Lower leg skin (tissue), 4 donors: Measurements from ENCODE around the gene INS. TPM values are rescaled to one million over a fixed set of nuclear protein-coding genes. Genes with fewer than 3 reads are reported as not detected.

Experiments used
- DNase-seq, 2 donors: peaks; one replicate each; pipeline ENCODE4 v3.0.0-alpha.2; 2019; ENCODE audit warnings: low spot score in 2 of 2
- H3K4me3 ChIP-seq: fragments of 200-600 bp; sonication (generic); 2 replicates; pipeline ENCODE4 v1.5.1; 2017; ENCODE audit warnings: mild to moderate bottlenecking, low read depth; ENCODE audit not compliant: poor library complexity, severe bottlenecking
- POLR2A ChIP-seq, 2 donors: fragments of 450-650 bp; IDR thresholded peaks; one replicate each; pipeline ENCODE4 v1.6.1; 2016 to 2017; ENCODE audit warnings: antibody characterized with exemption in 2 of 2, mild to moderate bottlenecking in 1 of 2, moderate library complexity in 1 of 2
- WGBS, 2 donors: methylation state at CpG; one replicate each; pipeline ENCODE4 v1.1.5; 2018; 5-methylcytosine and 5-hydroxymethylcytosine counted together
- intact Hi-C: fragments of 100-400 bp; cut with DNase I; formaldehyde crosslinking; loops from one replicate; pipeline ENCODE4 v1.15.0; 2023; ENCODE audit warnings: low total_unique reads
- total RNA-seq, 4 donors: library from RNA; depleted of rRNA; stranded (reverse); fragments of >200 nt; gene quantifications; one replicate each; pipeline ENCODE4 v1.1.0, GENCODE V29; 2016
- TF ChIP-seq, protein P1 (sequence below), 3 donors: fragments of 450-650 bp; IDR thresholded peaks; one replicate each; pipeline ENCODE4 v1.5.1; 2016; ENCODE audit warnings: antibody characterized with exemption in 3 of 3, mild to moderate bottlenecking in 3 of 3, moderate library complexity in 2 of 3

Gene INS
- total RNA-seq, 4 donors from 2014 or later: not detected

DNA sequence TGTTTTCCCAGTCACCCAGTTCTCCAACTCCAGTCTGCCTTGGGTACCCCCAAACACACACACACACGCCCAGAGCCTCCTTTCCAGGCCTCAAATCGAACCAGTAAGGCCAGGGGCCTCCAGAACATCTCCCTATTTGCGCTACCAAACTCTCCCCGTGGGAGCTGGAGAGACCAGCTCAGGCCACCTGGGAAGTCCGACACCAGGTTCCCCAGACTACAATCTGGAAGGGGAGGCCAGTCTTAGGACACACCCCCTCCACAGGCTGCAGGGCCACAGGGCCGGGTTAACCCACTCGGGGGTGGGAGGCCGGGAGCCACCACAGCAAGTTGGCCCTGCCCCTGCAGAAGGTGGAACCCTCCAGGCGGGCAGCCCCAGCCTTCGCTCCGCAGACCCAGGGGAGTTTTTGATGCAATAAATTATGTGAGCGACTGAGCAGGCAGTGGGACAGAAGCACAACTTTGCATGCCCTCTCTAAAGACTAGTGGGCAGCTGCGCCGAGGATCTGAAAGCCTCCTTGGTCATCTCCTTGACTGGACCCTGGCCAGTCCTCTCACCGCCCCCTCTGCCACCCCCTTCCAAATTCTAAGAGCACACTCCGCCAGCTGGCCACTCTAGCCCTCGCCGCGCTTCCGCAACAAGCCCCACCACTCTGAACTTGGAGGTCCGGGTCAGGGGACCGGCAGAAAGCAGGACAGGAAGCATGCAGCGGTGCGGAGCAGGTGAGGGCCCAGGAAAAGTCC, 24.6 kb downstream of the INS start:
- DNase-seq: no peak
- no peak for TF ChIP-seq POLR2A (IDR thresholded peaks at IDR 0.05)
- TF ChIP-seq, protein P1, sequence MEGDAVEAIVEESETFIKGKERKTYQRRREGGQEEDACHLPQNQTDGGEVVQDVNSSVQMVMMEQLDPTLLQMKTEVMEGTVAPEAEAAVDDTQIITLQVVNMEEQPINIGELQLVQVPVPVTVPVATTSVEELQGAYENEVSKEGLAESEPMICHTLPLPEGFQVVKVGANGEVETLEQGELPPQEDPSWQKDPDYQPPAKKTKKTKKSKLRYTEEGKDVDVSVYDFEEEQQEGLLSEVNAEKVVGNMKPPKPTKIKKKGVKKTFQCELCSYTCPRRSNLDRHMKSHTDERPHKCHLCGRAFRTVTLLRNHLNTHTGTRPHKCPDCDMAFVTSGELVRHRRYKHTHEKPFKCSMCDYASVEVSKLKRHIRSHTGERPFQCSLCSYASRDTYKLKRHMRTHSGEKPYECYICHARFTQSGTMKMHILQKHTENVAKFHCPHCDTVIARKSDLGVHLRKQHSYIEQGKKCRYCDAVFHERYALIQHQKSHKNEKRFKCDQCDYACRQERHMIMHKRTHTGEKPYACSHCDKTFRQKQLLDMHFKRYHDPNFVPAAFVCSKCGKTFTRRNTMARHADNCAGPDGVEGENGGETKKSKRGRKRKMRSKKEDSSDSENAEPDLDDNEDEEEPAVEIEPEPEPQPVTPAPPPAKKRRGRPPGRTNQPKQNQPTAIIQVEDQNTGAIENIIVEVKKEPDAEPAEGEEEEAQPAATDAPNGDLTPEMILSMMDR (IDR thresholded peaks at IDR 0.05): no peak
- intact Hi-C loops: no loop called here
- H3K4me3 ChIP-seq: no peak overlapping the region
- WGBS, 2 donors: 38 to 54% methylated on average over 21 to 22 of the region's 24 CpGs

DNA sequence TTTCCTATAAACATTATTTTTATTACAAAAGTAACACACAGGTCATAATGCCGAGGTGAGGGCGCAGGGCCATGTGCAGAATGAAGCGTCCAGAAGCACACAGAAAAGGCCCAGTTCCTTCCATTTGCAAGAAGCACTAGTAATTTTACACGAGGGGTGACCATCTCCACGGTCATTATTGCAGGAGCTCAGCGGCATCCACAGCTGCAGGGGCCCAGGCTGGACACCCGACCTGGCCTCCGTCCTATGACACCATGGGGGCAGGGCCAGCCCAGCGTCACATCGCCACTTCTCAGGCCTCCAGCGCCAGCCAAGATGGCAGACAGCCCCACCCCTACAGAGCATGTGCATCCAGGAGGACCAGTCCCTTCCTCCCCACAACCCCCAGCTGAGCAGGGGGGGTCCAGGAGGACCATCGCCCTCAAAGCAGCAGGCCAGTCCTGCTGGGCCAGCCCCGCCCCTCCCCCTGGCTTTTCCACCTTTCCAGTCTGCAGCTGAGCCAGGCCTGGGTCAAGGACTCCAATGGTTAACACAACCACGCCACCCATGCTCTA, 25.3 kb downstream of the INS start:
- intact Hi-C loops: no loop called here
- H3K4me3 ChIP-seq: no peak overlapping the region
- 77 to 86% methylated on average over 10 to 14 of the region's 14 CpGs for WGBS, 2 donors
- no peak for TF ChIP-seq POLR2A (IDR thresholded peaks at IDR 0.05)
- TF ChIP-seq, protein P1 (IDR thresholded peaks at IDR 0.05): no peak
- DNase-seq: no peak

DNA sequence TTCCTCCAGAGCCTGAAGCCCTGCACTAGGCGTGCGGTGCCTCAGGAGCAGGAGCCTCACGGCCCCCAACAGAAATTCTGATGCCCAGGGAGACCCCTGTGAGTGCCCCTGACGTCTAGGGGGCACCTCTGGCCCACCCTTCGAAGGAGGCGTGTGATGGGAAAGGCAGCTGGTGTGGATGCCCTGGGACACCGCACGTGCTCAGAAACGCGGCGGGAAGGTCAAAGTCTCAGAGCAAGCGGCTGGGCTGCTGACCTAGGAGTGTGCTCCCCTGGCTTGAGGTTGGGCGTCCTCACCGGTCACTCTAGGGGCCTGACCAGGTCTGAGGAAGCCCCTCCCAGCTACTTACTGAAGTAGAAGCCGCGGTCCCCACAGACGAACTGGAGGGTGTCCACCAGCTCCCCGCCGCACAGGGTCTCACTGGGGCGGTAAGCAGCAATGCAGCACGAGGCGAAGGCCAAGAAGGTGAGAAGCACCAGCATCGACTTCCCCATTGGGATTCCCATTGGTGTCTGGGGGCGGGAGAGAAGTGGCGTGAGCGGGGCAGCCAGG, 25.9 kb downstream of the INS start:
- no peak overlapping the region for H3K4me3 ChIP-seq
- WGBS, 2 donors: 85 to 86% methylated on average over 25 to 26 of the region's 26 CpGs
- intact Hi-C loops: no loop called here
- no peak for TF ChIP-seq POLR2A (IDR thresholded peaks at IDR 0.05)
- TF ChIP-seq, protein P1 (IDR thresholded peaks at IDR 0.05): no peak
- no peak for DNase-seq

DNA sequence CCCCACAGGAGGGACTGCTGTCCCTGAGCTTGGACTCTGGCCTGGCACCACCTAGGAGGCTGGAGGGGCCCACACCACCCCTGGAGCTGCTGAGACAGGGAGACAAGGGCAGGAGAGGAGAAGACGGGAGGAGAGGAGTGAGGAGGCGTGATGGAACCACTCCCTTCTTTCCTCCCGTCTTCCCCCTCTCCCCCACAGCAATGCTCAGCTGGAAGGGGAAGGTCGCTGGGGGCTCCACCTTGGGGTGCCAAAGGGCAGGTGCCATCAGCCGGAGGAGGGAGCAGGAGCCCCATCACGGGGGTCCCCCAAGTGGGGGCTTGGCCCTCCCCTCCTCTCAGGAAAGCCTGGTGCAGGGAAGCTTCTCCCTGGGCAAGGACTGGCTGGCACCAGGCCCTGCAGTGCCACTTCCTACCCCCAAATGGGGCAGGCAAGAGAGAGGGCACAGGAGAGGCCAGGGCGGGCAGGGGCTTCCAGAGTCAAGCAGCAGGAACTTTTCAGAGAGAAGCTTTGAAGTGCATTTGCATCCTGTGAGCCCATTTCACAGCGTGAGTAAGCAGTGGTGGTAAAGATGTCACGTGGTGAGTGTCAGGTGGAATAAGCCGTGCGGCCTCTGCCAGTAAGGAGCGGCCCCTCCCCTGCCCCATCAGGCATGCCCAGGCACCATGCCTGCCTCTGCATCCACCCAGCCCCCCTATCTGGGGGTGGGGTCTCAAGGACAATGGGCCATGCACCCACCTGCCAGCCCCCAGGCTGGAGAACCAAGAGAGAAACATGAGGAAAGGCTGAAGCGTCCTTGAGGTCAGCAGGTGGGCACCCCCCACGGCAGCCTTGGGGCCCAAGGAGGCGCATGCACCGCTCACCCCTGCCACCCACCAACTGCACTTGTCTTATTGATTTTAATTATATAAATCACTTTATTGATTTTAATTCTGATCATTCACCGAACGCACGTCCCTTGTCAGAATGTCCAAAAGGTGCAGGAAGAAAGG, 26.7 kb downstream of the INS start:
- no peak for TF ChIP-seq POLR2A (IDR thresholded peaks at IDR 0.05)
- TF ChIP-seq, protein P1 (IDR thresholded peaks at IDR 0.05): no peak
- no peak for DNase-seq
- intact Hi-C loops: no loop called here
- H3K4me3 ChIP-seq: no peak overlapping the region
- 60 to 61% methylated on average over 19 of the region's 19 CpGs for WGBS, 2 donors

DNA sequence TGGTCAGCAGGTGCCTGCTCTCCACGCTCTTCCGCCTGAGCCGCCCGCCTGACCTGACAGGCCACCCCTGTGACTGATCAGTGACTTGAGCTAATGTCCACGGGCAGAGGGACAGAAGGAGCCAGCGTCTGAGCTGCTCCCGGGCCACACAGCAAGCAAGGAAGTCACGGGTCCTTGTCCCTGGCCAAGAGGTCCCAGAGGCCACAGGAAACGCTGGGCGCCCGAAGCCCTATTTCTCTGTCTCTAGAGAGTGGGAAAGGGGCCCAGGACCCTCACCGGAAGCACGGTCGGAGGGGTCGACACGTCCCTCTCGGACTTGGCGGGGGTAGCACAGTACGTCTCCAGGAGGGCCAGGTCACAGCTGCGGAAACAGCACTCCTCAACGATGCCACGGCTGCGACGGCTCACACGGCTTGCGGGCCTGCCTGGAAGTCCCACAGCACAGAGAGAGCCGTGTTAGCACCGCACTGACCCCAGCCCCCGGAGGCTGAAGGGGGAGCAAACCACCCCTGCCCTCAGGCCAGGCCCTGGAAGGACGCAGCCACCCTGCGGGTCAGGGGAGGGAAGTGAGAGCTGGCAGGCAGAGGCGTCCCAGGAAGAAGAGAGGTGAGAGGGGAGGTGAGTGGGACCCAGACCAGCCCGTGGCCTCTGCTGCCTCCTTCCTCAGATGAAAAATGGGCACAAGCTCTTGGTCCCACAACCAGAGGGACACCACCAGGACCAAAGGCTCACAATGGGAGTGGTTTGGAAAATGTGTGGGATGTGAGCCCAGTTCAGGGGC, 27.6 kb downstream of the INS start:
- intact Hi-C loops: no loop called here
- WGBS, 2 donors: 50 to 56% methylated on average over 25 to 31 of the region's 33 CpGs
- no peak for DNase-seq

More for the DNA sequence above, 27.6 kb downstream of the INS start:
- TF ChIP-seq, protein P1 (IDR thresholded peaks at IDR 0.05): no peak
- TF ChIP-seq POLR2A (IDR thresholded peaks at IDR 0.05): no peak
- no peak overlapping the region for H3K4me3 ChIP-seq
